Measurements from ENCODE around the gene CER1. TPM values are rescaled to one million over a fixed set of nuclear protein-coding genes. Genes with fewer than 3 reads are reported as not detected.

CER1 gene
- total and polyA plus RNA-seq, 10 of the 15 experiments (the other 5 are each of a cell fraction or from before 2014, with no cell fraction given), result not detected

DNA sequence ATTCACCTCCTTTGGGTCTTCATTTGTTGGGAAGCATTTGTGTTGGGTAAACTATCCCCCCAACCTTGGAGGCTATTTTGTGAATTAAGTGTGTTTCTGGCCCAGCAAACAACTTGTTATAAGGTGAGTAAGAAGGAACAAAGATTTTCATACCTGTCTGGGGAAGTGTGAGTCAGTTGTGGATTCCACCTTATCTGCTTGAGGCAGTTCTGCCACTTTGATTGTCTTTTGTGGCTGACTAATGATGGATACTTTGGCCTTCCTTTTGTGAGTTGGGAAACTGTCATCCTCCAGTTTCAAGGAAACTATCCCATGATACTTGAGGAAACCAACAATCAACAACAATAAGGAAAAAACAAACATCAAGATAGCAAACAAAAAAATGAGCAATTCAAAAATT is 24.6 kb upstream of the CER1 start:
- FAIRE-seq, result no peak
- Histone ChIP-seq H3K9me3 (replicated peaks; ENCODE audit: control insufficient read depth, insufficient read depth, low read length) (no peaks in the 10 kb centered on the region), H4K20me1 (ENCODE audit: control insufficient read depth, insufficient read depth) (no peaks in the 10 kb centered on the region), H3K4me3 (no peak overlapping the region), H3K27me3 (replicated peaks in 1 of 2; ENCODE audit: control insufficient read depth in 2 of 2, insufficient read depth in 2 of 2, low read length in 1 of 2) (no peaks in the 10 kb centered on the region; a peak in 1 of 4 replicates), H3K9ac (ENCODE audit: control insufficient read depth, insufficient read depth, low read length) (no peak overlapping the region), H2AFZ (ENCODE audit: control insufficient read depth, low read depth, low read length) (no peak overlapping the region), H3K27ac (ENCODE audit: control insufficient read depth, insufficient read depth) (no peak overlapping the region), H3K4me1 (ENCODE audit: control insufficient read depth, insufficient read depth, low read length) (no peaks in the 10 kb centered on the region), H3K36me3 (ENCODE audit: control insufficient read depth in 2 of 2, insufficient read depth in 2 of 2, low read length in 1 of 2) (no peaks in the 10 kb centered on the region), H3K79me2 (ENCODE audit: control insufficient read depth, insufficient read depth, low read length) (no peaks in the 10 kb centered on the region), H3K4me2 (ENCODE audit: control insufficient read depth, insufficient read depth) (no peak overlapping the region)
- intact Hi-C loops (cut with micrococcal nuclease; ENCODE audit: unreplicated experiment), result no loop called here
- ChIA-PET POLR2A (no interaction called here), CTCF (no interaction called here), SMC1A (ENCODE audit: uncharacterized antibody, unreplicated experiment) (no interaction called here), RAD21 (ENCODE audit: unreplicated experiment) (no interaction called here)
- TF ChIP-seq SIN3A (IDR thresholded peaks at IDR 0.05; ENCODE audit: low read depth, low read length) (no peak), MTA2 (IDR thresholded peaks at IDR 0.05; ENCODE audit: low read depth) (no peak), ZNF217 (IDR thresholded peaks at IDR 0.05) (no peak), RBBP5 (conservative IDR thresholded peaks at IDR 0.05) (no peak), SMAD5 (IDR thresholded peaks at IDR 0.05; ENCODE audit: low read depth) (no peak), NRF1 (conservative IDR thresholded peaks at IDR 0.05; ENCODE audit: low read depth, low read length) (no peak), RAD51 (IDR thresholded peaks at IDR 0.05) (no peak), SPI1 (IDR thresholded peaks at IDR 0.05; ENCODE audit: borderline replicate concordance, insufficient read depth, low read depth, low read length) (no peak), CBX3 (IDR thresholded peaks at IDR 0.05; ENCODE audit: borderline replicate concordance, low read depth) (no peak), STAT1 (conservative IDR thresholded peaks at IDR 0.05) (no peak), SRF (IDR thresholded peaks at IDR 0.05; ENCODE audit: low read depth in 2 of 2, low read length in 2 of 2) (no peak), SREBF1 (IDR thresholded peaks at IDR 0.05; ENCODE audit: low read length) (no peak), RB1 (IDR thresholded peaks at IDR 0.05; ENCODE audit: borderline replicate concordance) (no peak), IKZF2 (IDR thresholded peaks at IDR 0.05) (no peak)
- TF ChIP-seq, protein P1, sequence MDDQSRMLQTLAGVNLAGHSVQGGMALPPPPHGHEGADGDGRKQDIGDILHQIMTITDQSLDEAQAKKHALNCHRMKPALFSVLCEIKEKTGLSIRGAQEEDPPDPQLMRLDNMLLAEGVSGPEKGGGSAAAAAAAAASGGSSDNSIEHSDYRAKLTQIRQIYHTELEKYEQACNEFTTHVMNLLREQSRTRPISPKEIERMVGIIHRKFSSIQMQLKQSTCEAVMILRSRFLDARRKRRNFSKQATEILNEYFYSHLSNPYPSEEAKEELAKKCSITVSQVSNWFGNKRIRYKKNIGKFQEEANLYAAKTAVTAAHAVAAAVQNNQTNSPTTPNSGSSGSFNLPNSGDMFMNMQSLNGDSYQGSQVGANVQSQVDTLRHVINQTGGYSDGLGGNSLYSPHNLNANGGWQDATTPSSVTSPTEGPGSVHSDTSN (IDR thresholded peaks at IDR 0.05; ENCODE audit: insufficient replicate concordance, low read depth, low read length), result no peak
- TF ChIP-seq, protein P2, sequence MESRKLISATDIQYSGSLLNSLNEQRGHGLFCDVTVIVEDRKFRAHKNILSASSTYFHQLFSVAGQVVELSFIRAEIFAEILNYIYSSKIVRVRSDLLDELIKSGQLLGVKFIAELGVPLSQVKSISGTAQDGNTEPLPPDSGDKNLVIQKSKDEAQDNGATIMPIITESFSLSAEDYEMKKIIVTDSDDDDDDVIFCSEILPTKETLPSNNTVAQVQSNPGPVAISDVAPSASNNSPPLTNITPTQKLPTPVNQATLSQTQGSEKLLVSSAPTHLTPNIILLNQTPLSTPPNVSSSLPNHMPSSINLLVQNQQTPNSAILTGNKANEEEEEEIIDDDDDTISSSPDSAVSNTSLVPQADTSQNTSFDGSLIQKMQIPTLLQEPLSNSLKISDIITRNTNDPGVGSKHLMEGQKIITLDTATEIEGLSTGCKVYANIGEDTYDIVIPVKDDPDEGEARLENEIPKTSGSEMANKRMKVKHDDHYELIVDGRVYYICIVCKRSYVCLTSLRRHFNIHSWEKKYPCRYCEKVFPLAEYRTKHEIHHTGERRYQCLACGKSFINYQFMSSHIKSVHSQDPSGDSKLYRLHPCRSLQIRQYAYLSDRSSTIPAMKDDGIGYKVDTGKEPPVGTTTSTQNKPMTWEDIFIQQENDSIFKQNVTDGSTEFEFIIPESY (IDR thresholded peaks at IDR 0.05), result no peak
- in situ Hi-C loops (cut with MboI), result no loop called here
- DNase-seq (ENCODE audit: low read depth, low spot score), result no peak
- BruUV-seq (replicated peaks), result no TSS peak
- no peak for ATAC-seq

All from GM12878 (cell line).